Activated naive CD8-positive, alpha-beta T cell (primary cell): ENCODE data around the gene KIF1B.

Experiments
- H3K27ac Mint-ChIP-seq: one replicate; pipeline ENCODE4 v1.8.0; 2021; ENCODE audit warnings: mixed read lengths
- H3K27me3 Mint-ChIP-seq: one replicate; pipeline ENCODE4 v1.8.0; 2021; ENCODE audit warnings: mixed read lengths
- H3K36me3 Mint-ChIP-seq: one replicate; pipeline ENCODE4 v1.8.0; 2021; ENCODE audit warnings: mixed read lengths
- H3K4me1 Mint-ChIP-seq: one replicate; pipeline ENCODE4 v1.8.0; 2021; ENCODE audit warnings: low read depth, mixed read lengths
- H3K4me3 Mint-ChIP-seq: one replicate; pipeline ENCODE4 v1.8.0; 2021; ENCODE audit warnings: mild to moderate bottlenecking, mixed read lengths
- H3K9me3 Mint-ChIP-seq: one replicate; pipeline ENCODE4 v1.8.0; 2021; ENCODE audit warnings: low read depth, mixed read lengths

KIF1B gene

DNA sequence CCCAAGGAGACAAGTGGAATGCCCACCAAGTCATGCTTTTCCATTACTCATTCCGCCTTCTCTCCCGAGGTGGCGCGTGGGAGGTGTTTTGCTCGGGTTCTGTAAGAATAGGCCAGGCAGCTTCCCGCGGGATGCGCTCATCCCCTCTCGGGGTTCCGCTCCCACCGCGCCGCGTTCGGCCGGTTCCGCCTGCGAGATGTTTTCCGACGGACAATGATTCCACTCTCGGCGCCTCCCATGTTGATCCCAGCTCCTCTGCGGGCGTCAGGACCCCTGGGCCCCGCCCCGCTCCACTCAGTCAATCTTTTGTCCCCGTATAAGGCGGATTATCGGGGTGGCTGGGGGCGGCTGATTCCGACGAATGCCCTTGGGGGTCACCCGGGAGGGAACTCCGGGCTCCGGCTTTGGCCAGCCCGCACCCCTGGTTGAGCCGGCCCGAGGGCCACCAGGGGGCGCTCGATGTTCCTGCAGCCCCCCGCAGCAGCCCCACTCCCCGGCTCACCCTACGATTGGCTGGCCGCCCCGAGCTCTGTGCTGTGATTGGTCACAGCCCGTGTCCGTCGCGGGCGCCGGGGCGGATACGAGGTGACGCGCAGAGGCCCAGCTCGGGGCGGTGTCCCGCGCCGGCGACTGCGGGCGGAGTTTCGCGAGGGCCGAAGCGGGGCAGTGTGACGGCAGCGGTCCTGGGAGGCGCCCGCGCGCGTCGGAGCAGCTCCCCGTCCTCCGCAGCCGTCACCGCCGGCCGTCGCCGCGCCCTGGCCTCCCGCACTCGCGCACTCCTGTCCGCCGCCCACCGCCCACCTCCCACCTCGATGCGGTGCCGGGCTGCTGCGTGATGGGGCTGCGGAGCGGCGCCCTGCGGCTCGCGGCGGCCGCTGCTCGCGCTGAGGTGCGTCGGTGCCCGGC lies at the start of gene KIF1B:
Gene KIF1B, plus strand, starts transcription at position 666 of the 906 bp plus-strand sequence. CDS start 21,759 bp downstream, outside the sequence.
- H3K27ac Mint-ChIP-seq = peak within 1 kb of the TSS; percentile 80
- H3K27me3 Mint-ChIP-seq = no peaks in the 10 kb centered on the region
- no peaks in the 10 kb centered on the region for H3K36me3 Mint-ChIP-seq
- H3K4me3 Mint-ChIP-seq = peak within 1 kb of the TSS; percentile 91
- peaks cover 23% of the 10 kb centered on the region for H3K4me1 Mint-ChIP-seq
- no peaks in the 10 kb centered on the region for H3K9me3 Mint-ChIP-seq

DNA sequence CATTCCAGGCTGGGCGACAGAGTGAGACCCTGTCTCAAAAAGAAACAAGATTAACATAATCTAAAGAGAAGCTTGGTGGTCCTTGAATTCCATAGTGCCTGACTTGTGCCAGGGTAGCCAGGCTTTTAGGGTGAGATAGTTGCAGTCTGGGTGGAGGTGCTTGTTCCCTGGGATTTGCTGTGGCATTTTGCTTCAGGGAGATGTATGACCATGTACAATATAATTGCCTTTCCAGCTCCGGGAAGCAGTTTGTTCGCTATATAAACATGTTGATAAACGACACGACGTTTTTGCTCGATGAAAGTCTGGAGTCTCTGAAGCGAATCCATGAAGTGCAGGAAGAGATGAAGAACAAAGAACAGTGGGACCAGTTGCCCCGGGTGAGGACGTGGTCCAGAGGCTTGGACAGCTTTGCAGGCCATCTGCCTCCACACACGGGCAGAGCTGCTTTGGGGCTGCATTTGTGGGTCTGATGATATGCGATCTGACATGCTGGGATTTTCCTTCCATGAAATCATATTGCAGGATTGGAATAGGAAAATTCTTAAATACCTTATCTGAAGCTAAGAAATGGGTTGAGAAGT lies 49.4 kb upstream of the KIF1B start:
- Mint-ChIP-seq H3K27me3 (no peaks in the 10 kb centered on the region), H3K9me3 (no peaks in the 10 kb centered on the region), H3K36me3 (peaks cover 2% of the 10 kb centered on the region), H3K27ac (no peak overlapping the region), H3K4me1 (no peaks in the 10 kb centered on the region), H3K4me3 (no peak overlapping the region)

- H3K27ac Mint-ChIP-seq = no peak overlapping the region
- H3K4me1 Mint-ChIP-seq = no peaks in the 10 kb centered on the region
- H3K27me3 Mint-ChIP-seq = no peaks in the 10 kb centered on the region
- H3K4me3 Mint-ChIP-seq = no peak overlapping the region
- H3K36me3 Mint-ChIP-seq = peaks cover 2% of the 10 kb centered on the region
- no peaks in the 10 kb centered on the region for H3K9me3 Mint-ChIP-seq
These were observed 48.7 kb upstream of the KIF1B start for GRCh38 chr1:10161541-10162290.

DNA sequence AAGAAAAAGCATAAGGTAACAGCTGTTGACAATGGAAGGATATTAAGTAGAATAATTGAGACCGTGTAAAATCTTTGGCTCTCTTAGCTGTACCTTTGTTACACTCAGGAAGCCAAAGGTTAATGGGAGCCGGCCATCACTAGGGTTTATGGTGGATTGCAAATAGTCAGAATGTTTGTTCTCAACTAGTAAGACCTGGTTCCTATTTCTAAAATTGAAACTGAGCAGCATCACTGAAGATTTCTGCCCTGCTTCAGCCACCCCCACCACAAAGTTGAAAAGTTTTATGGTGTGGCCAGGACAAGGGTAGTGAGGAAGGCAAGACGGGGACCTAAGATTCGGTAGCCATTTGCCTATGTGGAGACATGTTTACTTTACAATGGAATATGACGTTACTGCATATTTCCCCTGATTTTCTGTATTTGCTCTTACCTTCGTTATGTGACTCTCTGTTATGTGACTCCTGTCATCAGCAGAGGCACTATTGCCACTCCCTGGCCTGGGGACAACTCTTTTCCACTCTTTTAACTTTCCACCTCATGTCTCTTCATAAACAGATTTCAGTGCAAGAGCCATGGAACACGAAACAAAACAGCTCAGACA lies 41.4 kb upstream of the KIF1B start:
- no peak overlapping the region for H3K4me3 Mint-ChIP-seq
- H3K4me1 Mint-ChIP-seq = peaks cover 33% of the 10 kb centered on the region
- peaks cover 16% of the 10 kb centered on the region for H3K36me3 Mint-ChIP-seq
- H3K27ac Mint-ChIP-seq = peak overlapping the region; percentile 93
- no peaks in the 10 kb centered on the region for H3K9me3 Mint-ChIP-seq
- H3K27me3 Mint-ChIP-seq = no peaks in the 10 kb centered on the region

DNA sequence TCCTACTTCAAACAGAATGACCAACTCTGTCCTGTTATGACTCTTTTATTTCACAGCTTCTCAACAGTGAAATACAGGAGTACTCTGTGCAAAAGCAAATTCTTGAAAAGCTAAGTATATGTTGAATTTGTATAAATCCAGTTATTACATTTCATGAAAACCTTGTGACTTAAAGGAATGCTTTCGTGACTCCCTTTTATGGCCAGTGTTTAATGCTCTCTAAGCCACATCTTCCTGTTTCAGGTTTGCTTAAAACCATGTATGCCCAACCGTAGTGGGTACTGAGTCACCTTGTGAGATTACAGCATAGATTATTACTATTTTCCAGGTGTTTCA lies 40.2 kb upstream of the KIF1B start:
- peaks cover 21% of the 10 kb centered on the region for H3K36me3 Mint-ChIP-seq

GRCh38 chr1:10171105-10171767 lies 39.1 kb upstream of the KIF1B start:
- peak overlapping the region; percentile 93 for H3K27ac Mint-ChIP-seq
- H3K4me1 Mint-ChIP-seq = peaks cover 33% of the 10 kb centered on the region
- H3K4me3 Mint-ChIP-seq = peak overlapping the region; percentile 67
- H3K36me3 Mint-ChIP-seq = peaks cover 28% of the 10 kb centered on the region
- H3K27me3 Mint-ChIP-seq = no peaks in the 10 kb centered on the region
- no peaks in the 10 kb centered on the region for H3K9me3 Mint-ChIP-seq

More for the DNA sequence above, 40.2 kb upstream of the KIF1B start:
- peak overlapping the region; percentile 93 for H3K27ac Mint-ChIP-seq
- no peaks in the 10 kb centered on the region for H3K27me3 Mint-ChIP-seq
- H3K4me3 Mint-ChIP-seq = peak overlapping the region; percentile 67
- H3K9me3 Mint-ChIP-seq = no peaks in the 10 kb centered on the region
- H3K4me1 Mint-ChIP-seq = peaks cover 33% of the 10 kb centered on the region

DNA sequence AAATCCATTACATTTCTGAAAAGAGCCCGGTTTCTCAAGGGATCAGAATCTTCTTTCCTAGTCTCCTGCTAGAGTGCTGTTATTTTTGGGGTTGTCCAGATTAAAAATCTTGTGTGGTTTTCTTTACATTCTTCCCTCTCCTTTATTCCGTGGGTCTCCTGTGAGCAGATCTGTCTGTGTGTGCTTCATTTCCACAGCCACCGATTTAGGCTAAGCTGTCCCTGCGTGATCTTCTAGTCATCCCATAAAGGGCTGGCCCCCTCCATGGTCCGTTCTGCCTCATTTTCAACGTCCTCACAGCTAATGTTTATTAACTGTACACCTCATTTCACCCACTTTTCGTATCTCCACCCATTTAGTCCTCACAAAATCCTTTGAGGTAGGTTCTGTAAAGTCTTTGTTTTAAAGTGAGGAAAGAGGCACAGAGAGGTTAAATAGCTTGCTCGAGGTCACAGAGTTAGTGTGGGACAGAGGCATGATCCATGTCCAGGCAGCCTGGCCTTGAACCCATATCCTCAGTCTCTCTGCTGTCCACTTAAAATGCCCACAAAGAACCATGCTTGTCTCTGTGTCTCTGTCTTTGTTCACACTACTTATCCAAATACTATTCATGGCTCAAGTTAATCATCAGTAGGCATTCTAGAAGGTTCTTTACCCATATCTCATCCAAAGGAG lies 38.2 kb upstream of the KIF1B start:
- Mint-ChIP-seq H3K9me3 (no peaks in the 10 kb centered on the region), H3K4me3 (peak overlapping the region; percentile 27), H3K36me3 (peaks cover 31% of the 10 kb centered on the region), H3K4me1 (peaks cover 33% of the 10 kb centered on the region), H3K27me3 (no peaks in the 10 kb centered on the region), H3K27ac (peak overlapping the region; percentile 87)

- H3K27ac Mint-ChIP-seq = no peak overlapping the region
- H3K27me3 Mint-ChIP-seq = no peaks in the 10 kb centered on the region
- no peak overlapping the region for H3K4me3 Mint-ChIP-seq
- H3K9me3 Mint-ChIP-seq = no peaks in the 10 kb centered on the region
- peaks cover 33% of the 10 kb centered on the region for H3K4me1 Mint-ChIP-seq
- H3K36me3 Mint-ChIP-seq = peaks cover 29% of the 10 kb centered on the region
These were observed 36.8 kb upstream of the KIF1B start for GRCh38 chr1:10173582-10173981.

- H3K36me3 Mint-ChIP-seq = peaks cover 23% of the 10 kb centered on the region
- no peaks in the 10 kb centered on the region for H3K27me3 Mint-ChIP-seq
- H3K27ac Mint-ChIP-seq = no peak overlapping the region
- no peaks in the 10 kb centered on the region for H3K4me1 Mint-ChIP-seq
- no peak overlapping the region for H3K4me3 Mint-ChIP-seq
- no peaks in the 10 kb centered on the region for H3K9me3 Mint-ChIP-seq
These were observed 32.5 kb upstream of the KIF1B start for GRCh38 chr1:10177876-10178275.

DNA sequence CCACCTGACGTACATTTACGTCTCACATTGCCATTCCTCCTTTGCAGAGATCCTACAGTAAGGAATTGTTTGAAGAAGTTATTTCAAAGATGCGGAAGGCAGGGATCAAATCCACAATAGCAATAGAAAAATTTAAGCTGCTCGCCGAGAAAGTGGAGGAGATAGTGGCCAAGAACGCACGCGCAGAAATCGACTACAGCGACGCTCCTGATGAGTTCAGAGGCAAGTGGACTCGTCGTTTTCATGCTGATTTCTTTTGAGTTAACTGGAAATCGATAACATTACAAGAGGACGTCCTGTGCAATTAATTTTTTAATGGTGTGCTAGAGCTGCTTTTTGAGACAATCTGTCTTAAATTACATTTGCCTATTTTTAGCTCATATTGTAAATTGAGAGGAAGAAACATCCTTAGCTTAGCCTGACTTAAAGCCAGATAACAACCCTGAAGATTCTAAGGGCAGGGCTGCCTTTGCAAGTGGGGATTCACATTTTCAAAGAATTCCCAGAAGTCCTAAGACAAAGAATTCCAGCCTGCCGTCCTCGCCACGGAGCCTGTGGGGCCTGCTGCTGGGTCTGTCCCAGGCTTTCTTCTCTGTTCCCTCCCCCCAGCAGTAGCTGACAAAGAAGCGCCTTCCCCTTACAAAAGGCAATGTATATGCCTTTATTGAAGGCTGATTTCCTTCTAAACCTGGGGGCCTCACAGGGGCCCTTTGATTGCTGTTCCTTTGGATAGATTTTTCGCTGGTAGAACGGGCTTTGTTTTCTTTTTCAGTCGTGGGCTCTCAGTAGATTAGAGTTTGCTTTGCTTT lies 31.6 kb upstream of the KIF1B start:
- Mint-ChIP-seq H3K4me3 (no peak overlapping the region), H3K27ac (no peak overlapping the region), H3K27me3 (no peaks in the 10 kb centered on the region), H3K9me3 (no peaks in the 10 kb centered on the region), H3K4me1 (no peaks in the 10 kb centered on the region), H3K36me3 (peaks cover 21% of the 10 kb centered on the region)

GRCh38 chr1:10179406-10180091 lies 30.8 kb upstream of the KIF1B start:
- no peak overlapping the region for H3K4me3 Mint-ChIP-seq
- peak overlapping the region; percentile 41 for H3K27ac Mint-ChIP-seq
- H3K27me3 Mint-ChIP-seq = no peaks in the 10 kb centered on the region
- no peaks in the 10 kb centered on the region for H3K9me3 Mint-ChIP-seq
- H3K4me1 Mint-ChIP-seq = no peaks in the 10 kb centered on the region
- H3K36me3 Mint-ChIP-seq = peaks cover 19% of the 10 kb centered on the region

- Mint-ChIP-seq H3K4me3 (no peak overlapping the region), H3K27ac (no peak overlapping the region), H3K36me3 (peaks cover 8% of the 10 kb centered on the region), H3K27me3 (no peaks in the 10 kb centered on the region), H3K9me3 (no peaks in the 10 kb centered on the region), H3K4me1 (no peaks in the 10 kb centered on the region)
These were observed 29.2 kb upstream of the KIF1B start for GRCh38 chr1:10181154-10181553.

DNA sequence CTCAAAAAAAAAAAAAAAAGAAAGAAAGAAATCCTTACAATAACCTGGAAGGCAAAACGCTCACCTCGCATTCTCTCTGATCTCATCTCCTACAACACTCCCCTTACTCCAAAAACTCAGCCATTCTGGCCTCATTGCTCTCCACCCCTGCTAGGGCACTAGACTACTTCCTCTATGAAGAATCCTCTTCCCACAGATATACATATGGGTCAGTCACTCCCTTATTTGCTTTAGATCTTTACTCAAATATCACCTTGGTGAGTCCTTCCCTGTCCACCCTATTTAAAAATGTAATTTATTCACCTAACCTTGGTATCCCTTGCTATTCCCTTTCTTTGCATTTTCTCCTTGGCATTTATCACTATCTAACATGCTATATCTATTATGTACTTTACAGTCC lies 24.6 kb upstream of the KIF1B start:
- Mint-ChIP-seq H3K9me3 (no peaks in the 10 kb centered on the region), H3K27ac (no peak overlapping the region), H3K27me3 (no peaks in the 10 kb centered on the region), H3K4me1 (no peaks in the 10 kb centered on the region), H3K4me3 (no peak overlapping the region), H3K36me3 (peaks cover 3% of the 10 kb centered on the region)
